Measurements from ENCODE around the gene GNAS-AS1.

Gene GNAS-AS1

DNA sequence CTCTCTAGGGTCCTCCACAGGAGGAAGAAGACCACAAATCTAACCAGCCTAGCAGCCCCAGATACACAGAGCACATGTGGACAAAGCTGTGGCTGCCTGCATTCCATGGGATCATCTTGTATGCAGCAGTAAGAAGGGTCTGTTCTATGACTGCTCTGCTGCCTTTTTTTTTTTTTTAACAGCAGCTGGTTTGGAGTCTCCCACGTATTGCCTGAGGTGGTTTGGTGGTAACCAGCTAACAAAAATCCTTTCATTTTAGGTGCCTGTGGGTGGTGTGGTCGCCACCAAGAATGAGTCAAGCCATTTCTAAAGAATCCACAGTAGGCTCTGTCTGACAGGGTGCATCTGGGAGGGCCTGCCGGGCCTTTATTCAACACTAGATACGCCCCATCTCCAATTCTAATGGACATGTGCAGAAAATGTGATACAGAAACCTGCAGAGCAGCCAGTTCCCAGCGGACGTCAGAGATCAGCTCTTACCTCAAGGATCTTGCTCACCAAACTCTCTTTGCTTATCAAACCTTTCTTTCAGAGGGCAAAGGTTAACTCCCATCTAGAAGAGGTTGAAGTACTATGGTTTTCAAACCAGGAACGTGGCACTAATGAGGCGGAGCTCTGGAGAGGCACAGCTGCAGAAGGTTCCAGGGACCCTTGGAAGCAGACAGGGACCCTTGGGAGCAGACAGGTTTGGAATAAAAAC is 32.0 kb downstream of the GNAS-AS1 start:
- DNase-seq (ENCODE audit: low read depth): peak; percentile 67
- no peak overlapping the region for H3K4me3 ChIP-seq (ENCODE audit: low read depth, low read length)

DNA sequence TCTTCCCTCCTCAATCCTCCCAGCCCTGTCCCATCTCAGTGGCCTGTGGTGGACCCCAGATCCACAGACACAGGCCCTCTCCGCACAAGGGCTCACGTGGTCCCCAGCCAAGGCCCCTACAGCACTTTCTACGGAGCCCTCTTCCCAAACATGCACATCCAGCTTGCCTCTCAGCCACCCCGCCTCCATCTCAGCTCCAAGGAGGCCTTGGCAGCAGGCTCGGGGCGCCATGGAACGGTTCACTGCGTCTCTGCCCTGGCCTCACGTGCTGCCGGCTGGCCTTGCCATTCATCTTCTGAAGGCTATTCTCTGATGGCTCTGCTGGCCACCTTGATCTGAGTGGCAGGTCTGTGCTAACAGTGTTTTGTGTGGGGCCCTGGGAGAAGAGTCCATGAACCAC is 33.0 kb downstream of the GNAS-AS1 start:
- H3K4me3 ChIP-seq (ENCODE audit: low read depth, low read length): no peak overlapping the region
- no peak for DNase-seq (ENCODE audit: low read depth)

DNA sequence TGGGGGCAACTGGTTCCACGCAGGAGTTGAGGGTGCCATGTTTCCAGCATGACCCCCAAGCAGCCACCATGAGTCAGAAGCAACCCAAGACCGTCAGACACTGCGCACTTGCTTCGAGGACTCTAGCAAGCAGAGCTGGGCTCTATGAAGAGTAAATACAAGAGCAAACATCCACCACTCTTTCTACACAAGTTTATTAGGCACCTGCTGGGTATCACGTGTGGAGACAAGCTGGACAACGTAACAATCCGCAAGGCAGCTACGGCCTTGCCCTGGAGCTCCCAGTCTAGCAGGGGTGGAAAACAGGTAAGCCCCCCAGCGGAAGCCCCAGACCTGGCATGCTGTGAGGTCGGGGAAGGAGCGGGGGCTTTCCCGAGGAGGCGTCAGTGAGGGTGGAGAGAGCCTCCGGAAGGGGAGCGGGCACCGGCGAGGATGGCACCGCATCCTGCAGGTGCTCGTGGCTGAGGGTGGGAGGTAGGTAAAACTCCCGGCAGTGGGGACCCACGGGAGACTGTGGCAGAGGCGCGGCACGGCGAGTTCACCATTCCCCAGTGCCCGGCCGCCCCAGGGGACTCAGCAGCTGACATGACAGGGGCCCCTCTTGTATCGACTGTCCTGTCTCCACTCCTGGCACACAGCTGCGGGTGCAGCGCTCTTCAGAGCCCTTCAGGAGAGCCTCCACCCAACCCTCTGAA is 33.6 kb downstream of the GNAS-AS1 start:
- DNase-seq (ENCODE audit: low read depth): no peak
- no peak overlapping the region for H3K4me3 ChIP-seq (ENCODE audit: low read depth, low read length)

DNA sequence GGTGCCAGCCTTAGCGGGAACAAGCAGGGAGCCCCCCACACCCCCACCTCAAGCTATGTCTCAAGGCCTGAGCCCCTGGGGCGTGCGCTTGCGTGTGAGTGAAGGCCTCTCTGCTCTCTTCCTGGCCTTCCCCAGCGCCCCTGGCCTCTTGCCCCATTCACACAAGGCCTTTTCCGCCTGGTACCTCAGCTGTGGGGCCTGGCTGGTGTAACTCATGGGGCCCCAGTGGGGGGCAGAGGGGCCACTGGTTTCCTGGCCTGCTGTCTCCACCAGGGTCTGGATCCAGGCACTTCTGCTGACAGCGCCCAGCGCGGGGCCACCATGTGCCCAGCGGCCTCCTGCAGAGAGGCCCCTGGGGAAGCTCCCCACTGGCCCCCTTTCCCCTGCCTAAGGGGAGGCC is 34.7 kb downstream of the GNAS-AS1 start:
- DNase-seq (ENCODE audit: low read depth): no peak
- H3K4me3 ChIP-seq (ENCODE audit: low read depth, low read length): no peak overlapping the region

DNA sequence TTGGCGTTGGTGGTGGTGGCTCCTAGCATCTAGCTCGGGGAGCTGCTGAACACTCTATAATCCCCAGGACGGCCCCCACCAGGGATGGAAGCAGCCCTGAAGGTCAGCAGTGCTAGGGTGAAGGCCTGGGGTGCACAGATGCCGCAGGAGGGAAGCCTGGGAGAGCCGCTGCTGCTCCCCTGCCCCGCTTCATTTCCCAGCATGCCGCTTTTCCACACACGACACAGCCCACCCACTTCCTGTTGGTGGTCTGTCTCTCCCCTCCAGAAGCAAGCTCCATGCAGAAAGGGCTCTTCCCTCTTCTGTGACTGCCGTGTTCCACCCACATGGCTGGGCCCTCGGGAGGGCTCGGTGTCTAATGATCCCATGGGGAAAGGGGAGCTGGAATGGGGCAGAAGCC is 35.3 kb downstream of the GNAS-AS1 start:
- no peak overlapping the region for H3K4me3 ChIP-seq (ENCODE audit: low read depth, low read length)
- DNase-seq (ENCODE audit: low read depth): no peak

DNA sequence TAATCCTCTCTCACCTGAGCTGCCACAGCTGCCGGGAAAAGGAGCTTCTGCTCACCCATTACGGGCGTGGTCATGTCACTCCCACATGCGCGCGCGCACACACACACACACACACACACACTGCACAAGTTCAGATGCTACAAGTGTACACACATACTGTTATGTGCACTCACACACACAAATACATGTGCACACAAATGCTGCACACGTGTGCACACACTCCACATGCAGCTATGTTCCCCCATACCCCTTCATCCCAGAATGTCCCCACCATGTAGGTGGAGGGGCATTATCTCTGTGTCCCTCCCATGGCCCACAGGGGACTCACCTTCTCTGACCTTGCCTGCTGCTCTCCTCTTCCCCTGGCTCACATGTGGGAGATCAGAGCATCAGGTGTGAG is 37.3 kb downstream of the GNAS-AS1 start:
- H3K4me3 ChIP-seq (ENCODE audit: low read depth, low read length): no peak overlapping the region
- no peak for DNase-seq (ENCODE audit: low read depth)

DNA sequence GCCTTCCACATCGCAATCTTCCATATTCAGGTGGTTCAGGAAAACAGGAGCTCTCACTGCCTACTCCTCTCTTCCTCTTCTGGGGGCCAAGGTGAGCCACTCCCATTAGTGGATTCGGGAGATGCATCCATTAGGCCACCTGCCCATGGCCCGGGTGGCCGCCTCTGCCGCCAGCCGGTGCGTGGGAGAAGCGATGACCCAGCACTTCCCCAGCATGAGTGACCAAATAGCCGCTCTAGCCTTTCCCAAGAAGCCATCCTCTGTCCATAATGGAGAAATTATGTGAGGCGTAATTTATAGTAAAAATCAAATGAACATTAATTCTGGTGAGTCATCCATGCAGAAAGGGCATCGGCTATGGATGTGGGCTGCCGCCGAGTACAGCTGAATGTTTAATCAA is 39.4 kb downstream of the GNAS-AS1 start:
- H3K4me3 ChIP-seq (ENCODE audit: low read depth, low read length): no peak overlapping the region
- DNase-seq (ENCODE audit: low read depth): no peak

DNA sequence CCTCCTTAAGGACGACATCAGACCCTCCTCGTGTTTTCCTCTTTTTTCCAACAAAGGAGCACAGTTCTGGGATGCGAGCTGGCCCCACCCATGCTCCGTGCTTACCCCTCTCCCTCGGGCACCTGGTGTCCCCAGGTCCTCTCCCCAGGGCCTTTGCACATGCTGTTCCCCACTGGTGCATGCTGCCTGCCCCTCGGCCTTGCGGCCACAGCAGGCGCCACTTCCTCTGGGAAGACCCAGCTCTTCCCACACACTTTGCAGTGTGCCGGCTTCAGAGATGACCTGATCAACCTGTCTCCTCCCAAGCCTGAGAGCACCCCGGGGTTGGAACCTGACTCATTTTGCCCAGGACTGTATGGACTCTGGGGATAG is 39.8 kb downstream of the GNAS-AS1 start:
- H3K4me3 ChIP-seq (ENCODE audit: low read depth, low read length): no peak overlapping the region
- DNase-seq (ENCODE audit: low read depth): no peak

DNA sequence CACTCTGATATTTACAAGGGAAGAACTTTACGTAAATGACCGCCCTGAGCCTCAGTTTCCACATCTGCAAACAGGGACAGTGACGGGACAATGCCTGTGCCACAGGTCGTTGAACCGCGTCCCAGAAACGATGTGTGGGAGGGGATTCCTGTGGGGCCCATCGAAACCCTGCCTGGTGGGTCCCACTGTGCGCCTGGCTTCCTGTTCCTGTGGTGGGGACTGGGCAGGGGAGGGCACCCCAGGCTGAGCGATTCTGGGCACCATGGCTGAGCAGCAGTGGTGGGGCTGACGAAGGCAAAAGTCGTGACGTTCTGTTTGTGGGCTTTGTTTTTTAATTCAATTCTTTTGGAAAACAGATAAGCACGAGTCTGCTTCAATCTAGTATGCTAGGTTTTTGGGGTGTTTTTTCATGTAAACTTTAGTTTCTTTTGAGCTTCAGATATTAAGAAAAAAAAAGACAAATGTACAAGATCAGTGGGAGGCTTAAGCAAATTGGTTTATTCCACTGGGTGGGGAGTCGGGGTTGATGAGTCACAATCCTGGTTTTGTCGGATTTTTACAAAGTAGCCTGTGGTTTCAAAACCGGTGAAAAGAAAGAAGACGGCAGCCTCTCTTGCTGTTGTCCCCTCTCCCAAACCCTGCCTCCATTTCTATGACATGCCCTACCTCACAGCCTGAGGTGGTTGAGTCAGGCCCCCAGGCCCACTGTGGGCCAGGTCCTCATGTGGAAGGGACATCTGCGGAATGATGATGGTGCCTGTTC is 40.4 kb downstream of the GNAS-AS1 start:
- H3K4me3 ChIP-seq (ENCODE audit: low read depth, low read length): no peak overlapping the region
- DNase-seq (ENCODE audit: low read depth): no peak

DNA sequence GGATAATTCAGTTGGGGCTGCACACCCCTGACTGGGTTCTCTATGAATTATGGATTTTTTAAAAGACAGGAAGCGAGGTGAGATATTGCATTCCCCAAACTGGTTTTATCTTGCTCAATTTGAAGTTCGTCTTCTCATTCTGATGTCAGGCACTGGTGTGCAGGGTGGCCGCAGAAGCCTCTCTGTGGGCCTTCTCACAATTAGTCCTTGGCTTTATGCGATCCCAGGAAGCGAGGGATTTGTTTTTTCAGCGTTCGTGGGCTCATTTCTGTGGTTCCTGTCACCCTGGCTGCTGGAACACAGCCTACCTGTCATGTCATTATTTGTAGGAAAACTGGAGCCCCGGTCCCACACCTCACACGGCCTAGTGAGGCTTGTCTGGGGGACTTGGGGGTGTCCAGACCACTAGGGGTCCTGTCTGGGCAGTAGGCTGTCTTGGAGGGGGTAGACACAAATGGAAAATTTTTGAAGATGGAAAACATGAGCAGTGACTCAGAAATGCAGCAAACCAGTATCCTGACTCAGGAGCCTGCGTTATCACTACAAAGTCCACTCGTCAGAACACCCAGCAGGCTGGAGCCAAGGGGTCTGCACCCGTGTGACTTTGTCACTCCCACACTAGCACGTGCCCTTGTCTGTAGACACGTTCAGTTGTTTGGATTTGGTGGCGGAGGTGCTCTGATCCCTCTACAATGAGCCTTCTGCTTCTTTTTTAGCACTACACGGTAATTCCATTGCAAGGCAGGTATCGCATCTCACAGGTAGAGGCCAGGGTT is 42.2 kb downstream of the GNAS-AS1 start:
- DNase-seq (ENCODE audit: low read depth): no peak
- no peak overlapping the region for H3K4me3 ChIP-seq (ENCODE audit: low read depth, low read length)

DNA sequence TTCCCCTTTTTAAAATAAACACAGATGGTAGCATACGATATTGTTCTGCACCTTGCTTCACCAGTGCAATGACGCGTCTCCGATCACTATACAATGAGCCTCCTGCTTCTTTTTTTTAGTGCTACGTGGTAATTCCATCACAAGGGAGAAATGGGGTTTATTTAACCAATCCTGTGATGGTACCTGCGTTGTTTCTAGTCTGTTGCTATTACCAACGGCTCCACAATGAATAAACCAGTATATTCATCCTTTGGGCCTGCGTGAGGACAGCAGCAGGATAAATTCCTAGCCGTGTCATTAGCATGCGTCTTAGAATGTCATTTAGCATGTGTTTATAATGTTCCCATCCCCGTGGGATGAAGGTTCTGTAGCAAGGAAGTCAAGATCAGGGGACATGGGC is 42.9 kb downstream of the GNAS-AS1 start:
- no peak overlapping the region for H3K4me3 ChIP-seq (ENCODE audit: low read depth, low read length)
- no peak for DNase-seq (ENCODE audit: low read depth)

DNA sequence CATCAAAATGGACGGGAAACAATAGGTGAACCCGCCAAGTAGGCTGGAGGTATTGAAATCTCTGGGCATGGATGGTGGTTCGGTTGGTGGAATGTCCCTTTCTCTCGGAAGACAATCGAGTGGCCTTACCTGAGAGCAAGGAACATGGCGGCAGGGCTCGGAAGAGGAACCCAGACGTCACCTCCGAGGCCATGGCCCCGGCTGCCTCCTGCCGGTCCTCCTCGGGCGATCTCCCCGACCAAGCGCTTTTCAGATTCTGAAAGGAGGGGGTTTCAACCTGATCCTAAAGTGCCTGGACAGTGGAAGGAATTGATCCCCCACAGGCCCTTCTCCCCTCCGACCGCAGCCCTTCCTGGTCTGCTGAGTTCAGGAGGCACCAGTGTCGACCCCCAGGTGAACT is 47.2 kb downstream of the GNAS-AS1 start:
- no peak for DNase-seq (ENCODE audit: low read depth)
- H3K4me3 ChIP-seq (ENCODE audit: low read depth, low read length): no peak overlapping the region

DNA sequence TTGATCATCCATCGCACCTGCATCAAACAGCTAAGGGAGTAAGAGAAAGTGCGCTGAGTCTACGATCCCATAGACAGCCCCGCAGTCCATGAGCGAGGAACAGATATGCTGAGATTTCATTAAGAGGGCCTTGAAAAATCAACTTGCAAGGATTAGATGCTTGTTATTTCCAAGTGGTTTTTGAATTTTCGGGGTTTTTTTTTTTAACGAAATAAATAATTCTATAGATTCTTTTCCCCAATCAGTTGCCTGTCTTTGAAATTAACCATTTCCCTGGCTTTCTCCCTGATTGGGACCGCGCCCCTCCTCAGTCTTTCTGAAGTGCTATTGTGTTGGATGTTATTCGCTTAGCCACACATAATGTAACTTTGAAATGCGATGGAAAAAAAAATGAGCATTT is 48.6 kb downstream of the GNAS-AS1 start:
- no peak overlapping the region for H3K4me3 ChIP-seq (ENCODE audit: low read depth, low read length)
- DNase-seq (ENCODE audit: low read depth): no peak

DNA sequence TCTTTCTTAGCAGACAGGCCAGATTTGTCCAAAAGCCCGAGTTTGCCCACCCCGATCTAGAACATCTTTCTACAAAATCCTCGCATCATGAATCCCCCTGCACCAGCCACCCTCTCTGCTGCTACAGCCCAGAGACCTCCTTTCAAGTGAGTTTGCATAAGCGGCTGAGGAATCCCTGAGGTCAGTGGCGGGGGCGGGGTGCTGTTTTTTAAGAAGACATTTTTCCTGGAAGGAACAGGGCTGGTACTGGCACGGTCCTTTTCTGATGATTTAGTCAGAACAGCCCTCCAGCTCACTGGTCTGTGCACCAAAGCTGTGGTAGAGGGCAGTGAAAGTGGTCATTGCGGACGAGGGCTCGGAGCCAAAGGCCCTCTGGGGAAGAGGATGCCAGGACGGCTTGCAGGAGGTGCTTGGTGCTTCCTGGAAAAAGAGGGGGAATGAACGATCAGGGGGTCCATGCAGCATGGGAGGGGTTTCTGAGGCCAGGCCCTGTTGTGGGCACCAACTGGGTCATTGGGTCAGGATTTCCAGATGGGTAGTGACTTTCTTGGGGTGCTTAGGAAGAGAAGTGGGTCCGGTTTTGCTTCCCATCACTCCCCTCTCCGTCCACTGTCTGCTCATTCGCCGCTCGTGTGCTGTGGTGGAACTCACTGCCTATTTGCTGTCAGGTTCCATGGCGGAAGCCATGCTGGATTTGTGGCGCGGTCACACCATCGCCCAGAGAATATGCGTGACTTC is 50.4 kb downstream of the GNAS-AS1 start:
- H3K4me3 ChIP-seq (ENCODE audit: low read depth, low read length): no peak overlapping the region
- no peak for DNase-seq (ENCODE audit: low read depth)

DNA sequence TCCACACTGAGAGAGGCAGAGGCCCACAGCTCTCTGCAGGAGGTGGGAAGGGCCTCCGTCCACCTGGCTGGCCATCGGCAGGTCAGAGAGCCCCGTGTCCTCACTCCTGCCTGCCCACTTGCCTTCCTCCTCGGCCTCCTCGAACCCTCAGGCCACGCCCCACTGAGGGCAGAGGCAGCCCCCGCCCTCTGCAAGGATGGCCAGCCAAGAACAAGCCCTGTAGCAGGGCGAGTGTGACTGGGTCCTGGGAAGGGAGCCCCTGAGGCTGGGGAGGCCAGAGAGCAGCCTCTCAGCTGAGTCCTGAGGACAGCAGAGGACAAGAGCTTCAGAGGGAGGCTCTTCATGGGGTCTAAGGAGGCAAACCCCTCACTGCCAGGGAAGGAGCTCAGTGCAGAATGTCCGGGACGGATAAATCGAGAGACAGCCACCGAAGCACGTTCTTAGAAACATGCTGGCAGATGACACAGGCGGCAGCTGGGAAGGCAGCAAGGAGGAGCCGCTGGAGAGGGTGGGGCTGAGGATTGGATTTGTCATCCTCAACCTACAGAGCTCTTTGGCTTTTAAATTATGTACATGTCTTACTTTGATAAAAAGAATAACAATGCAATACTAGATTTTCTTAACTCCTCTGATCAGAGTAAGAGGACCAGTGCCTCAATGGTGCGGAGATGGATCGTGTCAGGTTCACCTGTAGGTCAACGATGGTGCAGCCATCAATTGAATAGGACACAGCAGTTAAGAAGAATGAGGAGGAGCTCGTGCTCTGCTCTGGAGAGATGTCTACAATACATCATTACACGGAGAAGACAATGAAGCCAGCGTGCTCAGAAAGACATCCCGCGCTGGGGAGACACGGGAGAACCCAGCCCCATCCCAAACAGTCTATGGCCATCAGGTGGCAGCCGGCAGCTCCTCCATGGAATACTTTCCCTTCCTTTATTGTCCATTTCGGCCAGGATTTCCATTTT is 53.0 kb downstream of the GNAS-AS1 start:
- no peak overlapping the region for H3K4me3 ChIP-seq (ENCODE audit: low read depth, low read length)
- DNase-seq (ENCODE audit: low read depth): no peak

DNA sequence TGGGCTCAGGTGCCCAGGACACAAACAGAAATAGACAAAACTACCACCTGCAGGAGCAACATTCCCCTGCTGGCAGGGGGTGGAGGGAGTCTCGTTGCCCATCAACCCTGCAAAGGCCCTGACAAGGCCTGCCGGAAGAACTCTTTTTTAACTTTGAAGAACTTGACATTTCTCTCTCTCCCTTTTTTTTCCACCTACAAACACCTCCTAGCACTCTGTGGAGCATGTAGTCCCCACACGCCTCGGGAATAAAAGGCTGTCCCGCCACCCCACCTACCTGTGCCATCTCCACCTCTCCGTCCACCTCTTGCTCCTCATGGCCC is 54.8 kb downstream of the GNAS-AS1 start:
- H3K4me3 ChIP-seq (ENCODE audit: low read depth, low read length): no peak overlapping the region
- no peak for DNase-seq (ENCODE audit: low read depth)

DNA sequence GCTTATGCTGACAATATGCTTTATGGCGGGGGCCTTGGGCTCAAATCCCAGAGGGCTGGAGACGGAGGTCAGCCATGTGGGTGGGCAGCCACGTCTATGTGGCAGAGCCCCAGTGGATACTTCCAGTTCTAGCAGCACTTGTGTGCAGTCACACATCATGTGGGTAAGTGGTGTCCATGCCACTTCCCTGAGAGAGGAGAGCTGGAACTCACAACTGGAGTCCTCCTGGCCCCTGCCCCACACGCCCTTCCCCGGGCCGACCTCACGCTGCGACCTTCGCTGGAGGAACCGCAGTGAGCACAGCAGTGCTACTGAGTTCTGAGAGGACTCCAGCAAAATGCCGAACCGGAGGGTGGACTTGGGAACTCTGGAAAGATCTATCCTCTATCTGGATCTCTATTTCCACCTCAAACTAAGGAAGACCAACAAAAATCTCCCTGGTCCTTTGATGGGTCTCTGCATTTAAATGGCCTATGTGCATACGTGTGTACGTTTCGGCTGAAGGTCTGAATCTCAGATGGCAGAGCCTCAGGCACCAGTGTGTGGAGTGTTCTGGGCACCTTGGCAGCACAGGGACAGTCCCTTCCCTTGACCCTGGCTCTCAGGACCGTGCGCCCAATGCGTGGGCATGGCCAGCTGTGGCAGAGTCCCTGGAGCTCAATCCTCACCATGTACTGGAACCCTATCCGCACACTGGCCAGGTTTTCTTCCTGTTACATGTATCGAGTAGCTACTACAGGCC is 55.4 kb downstream of the GNAS-AS1 start:
- no peak overlapping the region for H3K4me3 ChIP-seq (ENCODE audit: low read depth, low read length)
- DNase-seq (ENCODE audit: low read depth): no peak
